OCI-LY7 (cell line): ENCODE measurements around the gene RAE1.

ENCODE experiments used
- EZH2phosphoT487 ChIP-seq: fragments of 200-600 bp; sonication (generic); IDR thresholded peaks from 2 replicates; pipeline ENCODE4 v1.6.1; 2018; ENCODE audit warnings: low read depth, borderline replicate concordance, mild to moderate bottlenecking, mixed run types, antibody characterized with exemption, low read length, moderate library complexity, mixed read lengths
- TF ChIP-seq, protein P1 (sequence below): fragments of 200-600 bp; sonication (generic); conservative IDR thresholded peaks from 2 replicates; pipeline ENCODE4 v1.5.1; 2014; ENCODE audit warnings: mild to moderate bottlenecking, antibody characterized with exemption, low read length, moderate library complexity, mixed read lengths

DNA sequence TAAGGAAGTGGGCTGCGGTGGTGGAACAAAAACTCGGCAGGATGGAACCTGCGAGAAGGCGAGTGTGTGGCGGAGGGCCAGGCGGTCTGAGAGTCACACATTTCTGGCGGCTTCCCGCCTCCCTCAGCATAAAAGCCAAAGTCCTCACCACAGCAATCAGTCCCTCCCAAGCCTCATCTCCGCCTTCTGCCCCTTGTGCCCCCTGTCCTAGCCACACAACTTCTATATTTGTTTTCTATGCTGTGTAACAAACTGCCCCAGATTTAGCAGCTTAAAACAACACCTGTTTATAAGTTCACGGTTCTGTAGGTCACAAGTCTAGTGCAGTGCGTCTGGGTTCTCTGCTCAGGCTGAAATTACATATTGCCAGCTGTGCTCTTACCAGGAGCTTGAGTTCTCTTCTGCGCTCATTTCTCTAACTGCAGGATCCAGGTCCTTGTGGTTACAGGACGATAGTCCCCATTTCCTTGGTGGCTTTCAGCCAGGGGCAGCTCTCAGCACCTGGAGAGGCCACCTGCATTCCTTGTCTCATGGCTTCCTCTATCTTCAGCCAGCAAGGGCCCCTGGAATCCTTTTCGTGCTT is 33.2 kb upstream of the RAE1 start:
- TF ChIP-seq, protein P1, sequence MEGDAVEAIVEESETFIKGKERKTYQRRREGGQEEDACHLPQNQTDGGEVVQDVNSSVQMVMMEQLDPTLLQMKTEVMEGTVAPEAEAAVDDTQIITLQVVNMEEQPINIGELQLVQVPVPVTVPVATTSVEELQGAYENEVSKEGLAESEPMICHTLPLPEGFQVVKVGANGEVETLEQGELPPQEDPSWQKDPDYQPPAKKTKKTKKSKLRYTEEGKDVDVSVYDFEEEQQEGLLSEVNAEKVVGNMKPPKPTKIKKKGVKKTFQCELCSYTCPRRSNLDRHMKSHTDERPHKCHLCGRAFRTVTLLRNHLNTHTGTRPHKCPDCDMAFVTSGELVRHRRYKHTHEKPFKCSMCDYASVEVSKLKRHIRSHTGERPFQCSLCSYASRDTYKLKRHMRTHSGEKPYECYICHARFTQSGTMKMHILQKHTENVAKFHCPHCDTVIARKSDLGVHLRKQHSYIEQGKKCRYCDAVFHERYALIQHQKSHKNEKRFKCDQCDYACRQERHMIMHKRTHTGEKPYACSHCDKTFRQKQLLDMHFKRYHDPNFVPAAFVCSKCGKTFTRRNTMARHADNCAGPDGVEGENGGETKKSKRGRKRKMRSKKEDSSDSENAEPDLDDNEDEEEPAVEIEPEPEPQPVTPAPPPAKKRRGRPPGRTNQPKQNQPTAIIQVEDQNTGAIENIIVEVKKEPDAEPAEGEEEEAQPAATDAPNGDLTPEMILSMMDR, result no peak
- TF ChIP-seq EZH2phosphoT487, result no peak
